Left hindlimb (tissue), 1 donor: Measurements from ENCODE around the gene AGTPBP1.

Source experiments
- DNase-seq: peaks from one replicate; pipeline ENCODE4 v3.0.0-alpha.2; 2018

Gene AGTPBP1

DNA sequence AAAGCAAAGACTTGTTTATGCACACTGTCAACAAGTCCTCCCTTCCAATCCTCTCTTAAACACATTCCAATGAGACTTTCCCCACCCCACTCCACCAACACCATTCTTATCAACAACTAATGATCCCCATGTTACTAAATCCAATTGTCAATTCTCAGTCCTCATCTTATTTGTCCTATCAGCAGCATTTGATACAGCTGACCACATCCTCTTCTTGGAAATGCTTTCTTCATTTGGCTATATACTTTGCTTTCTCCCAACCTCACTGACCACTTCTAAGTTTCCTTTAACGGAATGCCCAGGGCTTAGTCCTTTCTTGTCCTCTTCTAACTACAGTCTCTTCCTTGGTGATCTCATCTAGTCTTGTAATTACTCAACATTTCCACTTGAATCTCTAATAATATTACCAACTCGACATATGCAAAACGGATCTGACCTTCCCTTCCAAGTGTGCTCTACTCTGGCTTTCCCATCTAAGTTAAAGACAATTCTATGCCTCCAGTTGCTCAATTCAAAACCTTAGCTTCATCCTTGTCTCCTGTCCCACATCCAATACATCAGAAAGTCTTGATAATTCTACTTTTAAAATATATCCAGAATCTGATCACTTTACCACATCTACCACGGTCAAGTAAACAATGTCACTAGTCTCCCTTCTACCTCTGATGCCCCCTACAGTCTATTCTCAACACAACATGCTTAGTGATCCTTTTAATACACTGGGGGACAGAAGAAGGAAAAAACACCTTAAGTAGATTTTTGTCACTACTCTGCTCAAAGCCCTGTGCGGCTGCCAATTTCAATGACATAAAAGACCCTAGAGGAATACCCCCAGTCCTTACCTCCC lies 25.5 kb downstream of the AGTPBP1 start:
- no peak for DNase-seq

DNA sequence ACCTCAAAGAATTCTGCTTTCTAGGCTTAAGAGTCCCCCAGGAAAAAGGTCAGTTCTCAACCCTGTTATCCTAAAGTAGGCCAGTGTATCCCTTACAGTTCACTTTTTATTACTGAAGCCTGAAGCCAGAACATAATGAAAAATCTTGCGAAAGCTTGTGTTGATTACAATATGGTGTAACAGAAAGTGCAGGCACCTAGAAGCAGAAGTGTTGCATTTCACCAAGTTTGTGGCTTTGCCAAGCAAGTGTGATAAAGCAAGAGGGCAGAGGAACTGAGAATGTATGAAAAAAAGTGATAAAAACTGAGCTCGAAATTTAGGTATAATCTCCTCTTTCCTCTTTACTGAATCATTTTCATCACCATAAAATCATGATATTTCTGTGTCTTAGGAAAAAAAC lies 26.2 kb downstream of the AGTPBP1 start:
- DNase-seq: no peak

DNA sequence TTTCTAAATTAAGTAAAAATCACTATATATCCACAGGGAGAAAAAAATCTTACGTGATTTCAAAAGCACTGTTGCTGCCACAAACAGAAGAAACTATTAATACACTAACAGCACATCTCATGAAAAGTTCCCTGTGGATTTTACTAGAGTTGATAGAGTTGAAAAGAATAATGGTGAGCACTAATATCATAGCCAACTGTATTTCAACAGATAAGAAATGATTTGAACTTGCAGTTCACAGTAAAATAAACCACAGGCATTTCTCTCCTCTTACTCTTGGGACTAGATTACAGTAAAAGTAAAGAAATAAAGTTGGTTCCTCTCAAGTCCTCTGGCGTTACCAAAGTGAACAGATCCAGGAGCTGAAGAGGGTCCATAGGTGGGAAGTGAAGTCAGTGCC lies 27.9 kb downstream of the AGTPBP1 start:
- no peak for DNase-seq

DNA sequence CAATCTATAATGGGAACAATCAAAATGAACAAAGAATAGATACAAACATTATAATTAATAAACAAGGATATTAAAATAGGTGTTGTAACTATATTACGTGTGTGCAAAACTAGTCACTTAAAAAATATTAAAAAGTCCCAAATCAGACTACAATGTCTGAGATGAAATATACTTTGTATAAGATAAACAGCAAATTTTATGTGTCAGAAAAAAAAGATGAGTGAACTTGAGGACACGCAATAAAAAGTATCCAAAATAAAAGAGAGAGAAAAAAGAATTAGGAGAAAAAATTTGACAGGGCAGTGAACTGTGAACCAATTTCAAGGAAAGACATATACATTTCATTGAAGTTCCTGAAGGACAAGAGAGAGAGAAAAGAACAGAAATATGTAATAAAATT lies 37.0 kb downstream of the AGTPBP1 start:
- DNase-seq: no peak

DNA sequence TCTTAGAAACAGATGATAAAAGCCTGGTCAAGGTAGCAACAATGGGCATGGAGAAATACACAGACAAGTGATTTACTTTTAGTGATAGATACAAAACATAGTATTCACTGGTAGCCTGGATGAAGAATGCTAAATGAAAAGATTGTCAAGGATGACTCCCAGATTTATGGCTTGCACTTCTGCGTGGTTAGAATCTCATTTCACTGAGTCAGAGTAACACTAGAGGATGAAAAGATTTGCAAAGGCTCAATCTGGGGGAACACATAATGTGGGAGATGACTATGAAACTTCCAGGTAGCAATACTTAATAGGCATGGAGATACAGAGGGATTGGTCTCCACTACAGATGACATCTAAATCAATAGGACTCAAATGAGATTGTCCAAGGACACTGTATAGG lies 38.4 kb downstream of the AGTPBP1 start:
- no peak for DNase-seq

DNA sequence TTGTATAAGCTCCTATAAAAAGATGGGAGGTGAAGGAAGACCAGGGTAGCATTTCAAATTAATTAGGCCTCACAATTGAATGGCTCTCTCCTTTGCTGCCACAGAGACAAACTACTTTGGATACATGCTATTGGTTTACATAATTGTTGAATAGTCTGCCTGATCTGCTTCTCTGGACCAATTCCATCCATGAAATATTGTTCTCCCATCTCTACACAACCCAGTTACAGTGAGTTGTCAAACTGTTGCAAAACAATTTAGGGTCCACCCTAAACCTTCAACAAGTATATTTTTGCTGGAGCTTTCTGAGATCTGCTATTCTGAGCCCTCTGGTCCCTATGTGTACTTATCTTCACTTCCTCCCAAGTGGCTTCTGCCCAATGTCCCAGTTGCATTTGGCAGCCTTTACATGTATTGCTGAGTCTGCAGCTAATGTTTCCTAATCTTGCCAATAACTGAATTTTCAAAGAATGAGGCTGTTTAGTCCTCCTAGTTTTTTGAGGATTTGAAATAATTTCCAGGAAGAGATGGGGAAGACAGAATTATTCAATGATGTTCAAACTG lies 38.9 kb downstream of the AGTPBP1 start:
- no peak for DNase-seq

DNA sequence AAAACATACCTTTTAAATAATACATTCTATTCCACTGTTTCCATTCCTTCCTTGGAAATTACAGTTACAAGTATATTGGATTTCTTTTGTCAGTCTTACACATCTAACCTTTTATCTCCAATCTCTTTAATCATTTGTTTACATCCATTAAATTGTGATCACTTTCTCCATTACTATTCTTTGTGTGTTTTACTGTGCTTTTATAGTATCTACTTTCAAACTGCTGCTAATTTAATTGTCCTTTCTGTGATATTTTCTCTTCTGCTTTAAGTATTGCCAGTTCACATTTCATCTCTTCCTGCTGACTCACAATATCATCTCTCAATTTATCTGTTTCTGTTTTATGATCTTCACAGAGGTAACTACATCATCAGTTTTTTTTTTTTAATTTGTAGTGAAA lies 39.6 kb downstream of the AGTPBP1 start:
- DNase-seq: no peak

DNA sequence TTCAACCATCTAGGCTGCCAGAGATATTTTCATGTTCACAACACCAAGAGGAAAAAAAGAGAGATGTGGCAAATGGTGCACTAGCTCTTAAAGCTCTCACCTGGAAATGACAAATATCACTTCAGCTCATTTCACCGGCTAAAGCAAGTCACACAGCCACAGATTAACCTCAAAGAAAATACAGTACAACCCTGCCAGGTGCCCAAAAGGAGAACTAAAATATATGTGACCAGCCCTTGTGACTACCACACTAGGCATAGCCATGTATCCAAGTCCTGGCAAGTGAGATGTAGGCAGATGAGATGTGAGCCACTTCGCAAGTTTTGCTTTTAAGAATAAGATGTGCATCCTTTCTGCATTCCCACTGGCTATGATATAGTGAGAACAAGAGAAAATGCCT lies 41.4 kb downstream of the AGTPBP1 start:
- DNase-seq: no peak

DNA sequence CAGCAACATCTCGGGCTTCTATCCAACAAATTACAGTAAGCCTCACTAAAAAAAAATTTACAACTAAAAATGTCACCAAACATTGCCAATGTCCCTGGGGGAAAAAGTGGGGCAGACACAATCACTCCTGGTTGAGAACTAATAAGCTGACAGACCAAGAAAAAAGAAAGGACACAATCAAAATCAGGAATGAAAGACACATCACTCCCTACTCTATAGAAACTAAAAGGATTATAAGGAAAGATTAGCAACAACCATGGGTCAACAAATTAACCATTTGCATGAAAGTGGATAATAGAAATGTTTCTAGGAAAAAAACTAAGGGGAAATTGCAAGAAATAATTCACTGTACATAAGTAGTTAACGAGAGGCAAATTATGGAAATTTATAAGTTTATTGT lies 53.4 kb downstream of the AGTPBP1 start:
- no peak for DNase-seq

DNA sequence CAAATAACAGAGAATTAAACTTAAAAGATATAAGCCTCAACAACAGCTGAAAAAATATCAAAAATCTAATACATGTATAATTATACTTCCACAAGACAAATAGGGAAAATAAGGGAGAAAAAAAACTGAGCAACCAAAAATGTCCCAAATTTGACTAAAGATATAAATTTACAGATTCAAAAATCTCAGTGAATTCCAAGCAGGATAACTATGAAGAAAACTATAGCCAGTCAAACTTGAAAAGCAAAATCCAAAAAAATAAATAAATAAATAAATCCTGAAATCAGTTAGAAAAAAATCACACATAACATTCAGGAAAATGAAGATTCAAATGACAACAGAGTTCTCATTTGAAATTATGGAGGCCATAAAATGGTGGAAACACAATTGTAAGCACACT lies 56.7 kb downstream of the AGTPBP1 start:
- DNase-seq: no peak

DNA sequence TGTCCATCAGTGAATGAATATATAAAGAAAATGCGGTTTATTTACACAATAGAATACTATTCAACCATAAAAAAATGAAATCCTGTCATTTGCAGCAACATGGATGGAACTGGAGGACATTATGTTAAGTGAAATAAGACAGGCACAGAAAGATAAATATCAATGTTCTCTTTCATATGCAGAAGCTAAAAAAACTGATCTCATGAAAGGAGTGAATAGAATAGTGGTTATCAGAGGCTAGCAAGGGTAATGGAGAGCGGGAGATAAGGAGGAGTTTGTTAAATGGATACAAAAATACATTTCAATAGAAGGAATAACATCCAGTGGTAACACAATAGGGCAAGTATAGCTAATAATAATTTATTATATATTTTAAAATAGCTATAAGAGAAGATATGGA lies 65.0 kb downstream of the AGTPBP1 start:
- DNase-seq: no peak

DNA sequence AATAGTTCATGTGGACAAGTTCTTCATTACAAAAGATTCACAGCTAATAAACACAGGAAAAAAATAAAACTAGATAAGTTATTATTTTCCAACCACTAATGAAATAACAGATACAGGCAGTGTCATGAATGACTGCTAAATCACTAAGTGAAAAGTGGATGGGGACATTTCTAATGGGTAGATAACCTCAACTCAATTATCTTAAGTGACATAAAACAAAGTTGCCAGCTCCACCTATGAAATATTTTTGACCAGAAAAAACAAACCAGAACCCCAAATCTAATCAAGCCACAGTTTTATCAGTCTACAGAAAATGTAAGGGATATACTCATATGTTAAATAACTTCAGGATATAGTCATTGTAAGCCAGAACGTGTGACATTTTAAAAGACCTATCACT lies 74.4 kb downstream of the AGTPBP1 start:
- DNase-seq: no peak

DNA sequence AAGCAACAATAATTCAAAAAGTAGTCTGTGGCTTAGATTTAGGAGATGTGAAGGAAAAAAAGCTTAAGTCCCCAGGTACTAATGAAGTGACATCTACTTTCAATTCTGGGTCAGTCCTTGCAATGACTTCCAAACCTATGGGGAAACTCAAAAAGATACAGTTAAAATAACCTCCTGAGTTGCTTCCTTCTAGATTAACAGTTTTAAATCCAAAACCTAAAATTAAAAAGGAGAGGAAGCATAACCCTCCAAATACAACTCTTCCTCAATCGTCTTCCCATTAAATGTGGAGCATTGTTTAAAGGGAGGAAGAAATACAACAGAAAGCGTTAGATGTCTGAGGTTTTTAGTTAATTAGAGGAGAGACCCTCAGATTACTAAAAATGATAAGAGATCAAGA lies 75.7 kb downstream of the AGTPBP1 start:
- no peak for DNase-seq

DNA sequence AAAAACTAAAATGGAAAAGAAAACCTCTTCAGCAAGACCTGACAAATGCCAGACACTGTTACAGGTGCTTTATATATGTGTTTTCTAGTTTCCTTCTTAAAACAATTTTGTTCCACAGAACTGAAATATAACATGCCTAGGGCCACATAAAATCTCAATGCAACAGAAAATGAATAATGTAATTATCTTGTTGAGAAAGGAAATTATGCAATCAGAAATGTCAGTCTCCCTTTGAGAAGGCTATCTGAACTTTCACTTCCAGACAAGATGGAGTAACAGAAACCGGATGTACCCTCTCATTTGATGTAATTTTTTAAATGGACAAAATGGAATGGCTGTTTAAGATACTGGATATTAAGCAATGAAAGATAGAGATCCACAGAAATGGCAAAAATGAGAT lies 79.2 kb downstream of the AGTPBP1 start:
- DNase-seq: no peak

DNA sequence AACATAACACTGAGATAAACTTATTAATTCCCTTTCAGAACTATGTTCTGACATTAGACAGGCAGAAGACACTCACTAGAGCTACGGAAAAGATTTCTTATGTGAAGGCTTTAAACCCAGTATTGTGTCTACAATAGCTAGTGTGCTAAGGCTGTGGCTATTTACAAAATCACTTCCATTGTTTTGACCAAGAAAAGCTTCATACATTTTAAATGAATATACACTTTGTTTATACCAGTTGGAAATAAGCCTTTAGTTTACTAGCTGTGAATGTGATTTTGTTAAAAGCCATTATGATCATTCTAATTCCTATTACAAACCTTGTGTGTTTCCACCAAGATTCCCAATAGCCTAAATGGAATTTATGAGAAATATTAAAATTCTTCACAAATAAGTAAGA lies 83.0 kb downstream of the AGTPBP1 start:
- no peak for DNase-seq

DNA sequence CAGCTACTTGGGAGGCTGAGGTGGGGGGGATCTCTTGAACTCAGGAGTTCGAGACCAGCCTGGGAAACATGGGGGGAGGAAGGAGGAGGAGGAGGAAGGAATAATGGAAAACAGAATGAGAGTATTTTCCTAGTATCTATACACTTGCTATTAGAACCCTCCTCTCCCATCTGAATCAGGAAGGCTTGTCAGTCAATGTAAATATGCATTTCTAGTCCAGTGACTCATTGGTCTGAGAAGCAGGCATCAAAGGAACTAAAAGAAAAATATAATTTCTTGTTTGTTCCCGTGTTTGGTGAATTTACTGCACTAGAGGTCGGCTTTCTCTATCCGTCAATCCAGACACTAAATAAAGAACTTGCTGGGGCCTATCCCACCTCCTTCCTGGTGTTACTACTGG lies 88.6 kb downstream of the AGTPBP1 start:
- no peak for DNase-seq

DNA sequence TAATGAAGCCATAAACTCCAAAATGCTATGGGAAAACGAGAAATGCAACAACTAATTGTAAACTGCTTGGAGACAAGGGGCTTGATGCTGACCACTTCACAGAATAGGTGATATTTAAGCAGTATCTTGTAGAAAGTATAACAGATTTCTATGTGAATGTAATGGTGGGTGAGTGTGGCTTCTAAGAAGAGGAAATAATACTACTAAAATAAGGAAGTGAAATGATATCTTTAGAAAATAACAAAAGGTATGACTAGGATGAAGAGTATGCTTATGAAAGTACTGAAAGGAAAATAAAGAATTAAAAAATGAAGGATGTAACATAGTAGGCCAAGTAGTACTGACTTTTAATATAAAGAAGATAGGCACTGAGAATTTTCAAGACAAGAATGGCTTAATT lies 94.2 kb downstream of the AGTPBP1 start:
- DNase-seq: no peak

DNA sequence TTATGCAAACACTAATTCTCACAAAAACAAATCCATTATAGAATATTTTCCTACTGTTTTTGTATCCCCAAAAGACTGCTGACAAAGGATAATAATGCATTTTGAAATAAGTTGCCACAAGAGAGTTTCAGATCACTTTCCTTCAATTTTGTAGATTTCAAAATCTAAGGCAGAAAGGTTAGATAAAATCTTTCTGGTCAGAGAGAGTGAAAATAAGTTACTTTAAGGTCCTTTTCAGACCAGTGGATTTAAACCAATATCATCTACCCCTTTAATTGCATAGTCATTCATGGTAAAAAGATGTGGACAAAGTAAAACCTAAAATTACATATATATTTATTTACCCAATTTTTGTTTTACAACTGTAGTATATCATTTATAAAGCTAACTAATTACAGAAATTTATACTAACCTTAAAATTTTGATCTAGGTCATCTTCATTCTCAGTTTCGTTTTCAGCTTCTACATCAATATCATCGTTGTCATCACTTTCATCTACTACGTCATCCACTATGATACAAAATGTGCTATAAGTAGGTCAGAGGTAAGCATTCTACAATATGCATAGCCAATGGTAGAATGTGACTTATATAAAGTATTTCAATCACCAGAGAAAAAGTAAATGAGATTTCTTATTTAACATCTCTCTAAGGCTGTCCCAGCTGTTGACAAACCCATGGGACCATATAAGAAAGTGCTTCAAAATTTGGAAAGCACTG lies 95.7 kb downstream of the AGTPBP1 start:
- no peak for DNase-seq

DNA sequence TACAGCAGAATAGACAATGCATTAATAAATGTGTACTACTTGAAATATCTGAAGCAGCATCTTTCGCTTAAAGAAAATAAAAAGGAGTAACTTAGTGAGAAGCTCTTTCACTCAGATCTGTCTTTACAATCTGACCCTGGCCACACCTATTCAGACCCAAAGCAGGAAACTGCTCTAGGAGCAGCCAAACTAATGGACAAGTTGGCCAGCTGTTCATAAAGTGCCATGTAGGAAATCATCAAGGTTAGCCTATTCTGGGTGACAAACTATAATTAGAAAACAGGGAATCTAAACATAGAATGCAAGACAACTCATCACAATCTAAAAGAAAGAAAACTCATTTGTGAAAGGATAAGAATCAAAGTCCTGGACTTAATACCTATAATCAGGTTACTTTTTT lies 101.3 kb downstream of the AGTPBP1 start:
- no peak for DNase-seq

DNA sequence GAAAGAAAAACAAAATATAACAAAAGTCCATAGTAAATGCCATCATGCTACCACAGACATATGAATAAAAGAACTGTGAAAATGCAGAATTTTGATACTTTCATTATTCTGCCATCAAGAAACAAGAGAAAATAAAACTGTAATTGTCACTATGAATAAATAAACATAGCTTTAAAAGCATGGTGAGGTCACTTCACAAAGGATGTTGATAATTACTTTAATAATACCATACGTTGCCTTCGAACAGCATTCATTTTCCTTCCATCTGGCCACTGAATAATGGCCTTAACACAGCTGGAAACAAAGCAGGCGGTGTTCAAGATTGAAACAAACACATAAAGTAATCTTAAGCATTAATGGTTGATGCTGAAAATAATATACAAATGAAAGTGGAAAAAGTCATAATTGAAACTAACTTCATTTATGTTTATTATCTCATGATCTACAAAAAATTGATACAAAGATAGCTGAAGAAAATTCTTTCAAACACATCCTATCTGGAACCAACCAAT lies 102.0 kb downstream of the AGTPBP1 start:
- no peak for DNase-seq

DNA sequence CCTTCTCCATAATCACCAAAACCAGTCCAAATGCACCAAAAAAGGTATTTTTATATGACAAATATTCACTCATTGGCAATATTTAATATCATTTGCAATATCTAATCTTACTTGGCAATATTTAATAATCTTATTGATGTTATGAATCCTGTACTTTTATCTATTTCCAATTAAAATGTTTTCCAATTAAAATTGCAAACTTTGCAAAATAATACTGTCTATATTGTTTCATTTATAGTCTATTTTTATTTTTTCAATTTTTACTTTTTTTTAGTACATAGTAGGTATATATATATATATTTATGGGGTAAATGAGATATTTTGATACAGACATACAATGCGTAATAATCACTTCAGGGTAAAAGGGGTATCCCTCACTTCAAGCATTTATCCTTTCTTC lies 109.9 kb downstream of the AGTPBP1 start:
- no peak for DNase-seq

DNA sequence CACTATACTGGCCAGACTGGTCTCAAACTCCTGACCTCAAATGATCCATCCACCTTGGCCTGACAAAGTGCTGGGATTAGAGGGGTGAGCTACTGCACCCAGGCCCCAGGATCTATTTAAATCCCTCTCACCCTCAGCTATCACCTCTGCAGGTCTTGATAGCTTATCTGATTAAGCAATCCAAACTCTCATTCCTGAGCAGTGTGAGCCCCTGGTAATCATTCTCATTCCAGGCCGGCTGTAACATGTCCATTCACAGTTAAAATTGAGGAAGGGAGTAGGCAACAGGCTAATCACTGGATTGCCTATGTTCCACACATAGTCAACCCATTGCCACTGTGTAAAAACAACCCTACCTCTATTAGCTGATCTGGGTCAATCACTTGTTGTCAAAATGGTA lies 111.1 kb downstream of the AGTPBP1 start:
- DNase-seq: no peak

DNA sequence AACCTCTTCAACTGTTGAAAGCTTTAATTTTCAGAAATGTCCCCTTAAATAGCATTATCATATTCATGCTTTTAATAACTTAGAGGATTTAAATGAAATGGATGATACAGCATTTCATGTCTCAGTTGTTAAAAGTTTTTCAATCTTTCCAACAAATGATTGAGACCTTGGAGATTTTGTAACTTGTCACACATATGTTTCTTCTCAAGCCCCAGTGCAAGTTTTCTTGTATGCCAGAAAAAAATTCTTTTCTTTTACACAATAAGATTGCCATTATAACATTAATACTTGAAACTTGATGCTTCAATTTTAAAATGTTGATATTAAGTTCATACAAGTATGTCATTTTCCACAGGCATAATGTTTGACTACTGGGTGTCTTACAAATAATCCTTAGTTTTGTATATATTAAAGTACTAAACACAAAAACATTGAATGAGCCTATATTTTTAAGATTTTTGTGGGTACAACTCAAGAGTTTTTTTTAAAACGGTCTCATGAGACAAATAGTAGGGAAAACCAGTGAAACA lies 124.5 kb downstream of the AGTPBP1 start:
- DNase-seq: no peak

DNA sequence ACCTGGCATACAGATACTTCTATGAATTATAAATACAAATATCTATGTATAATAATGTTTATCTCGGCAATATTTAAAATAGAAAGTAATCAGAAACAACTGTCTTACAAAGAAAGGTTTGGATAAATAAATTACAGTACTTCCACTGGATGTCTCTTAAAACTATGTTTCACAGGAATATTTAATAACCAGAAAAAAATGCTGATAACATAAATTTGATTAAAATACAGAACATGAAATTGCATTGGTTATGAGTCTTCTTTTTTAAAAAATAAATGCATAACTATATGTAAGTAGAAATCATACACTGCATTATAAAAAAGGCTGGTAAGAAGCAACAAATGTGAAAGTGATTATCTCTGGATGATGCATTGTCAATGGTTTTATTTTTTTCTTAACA lies 126.0 kb downstream of the AGTPBP1 start:
- no peak for DNase-seq
